EH (cell line): Measurements from ENCODE around the gene CYP4Z1.
"Not testable (repeated sequence)": the region's sequence is repeated elsewhere in the genome, so short reads cannot be mapped to it uniquely, and the experiment has no call there.

Experiments
- DNase-seq: peaks from one replicate; pipeline ENCODE4 v3.0.0-alpha.2; 2015; ENCODE audit warnings: low read depth

CYP4Z1 gene

GRCh38 chr1:47067097-47067594, at the start of gene CYP4Z1:
TSS of gene CYP4Z1 (plus strand) at chr1:47067231. CDS start at chr1:47067491, 260 bp downstream.
- DNase-seq = no peak

GRCh38 chr1:47021070-47021469, 46.0 kb upstream of the CYP4Z1 start:
- DNase-seq = no peak

DNA sequence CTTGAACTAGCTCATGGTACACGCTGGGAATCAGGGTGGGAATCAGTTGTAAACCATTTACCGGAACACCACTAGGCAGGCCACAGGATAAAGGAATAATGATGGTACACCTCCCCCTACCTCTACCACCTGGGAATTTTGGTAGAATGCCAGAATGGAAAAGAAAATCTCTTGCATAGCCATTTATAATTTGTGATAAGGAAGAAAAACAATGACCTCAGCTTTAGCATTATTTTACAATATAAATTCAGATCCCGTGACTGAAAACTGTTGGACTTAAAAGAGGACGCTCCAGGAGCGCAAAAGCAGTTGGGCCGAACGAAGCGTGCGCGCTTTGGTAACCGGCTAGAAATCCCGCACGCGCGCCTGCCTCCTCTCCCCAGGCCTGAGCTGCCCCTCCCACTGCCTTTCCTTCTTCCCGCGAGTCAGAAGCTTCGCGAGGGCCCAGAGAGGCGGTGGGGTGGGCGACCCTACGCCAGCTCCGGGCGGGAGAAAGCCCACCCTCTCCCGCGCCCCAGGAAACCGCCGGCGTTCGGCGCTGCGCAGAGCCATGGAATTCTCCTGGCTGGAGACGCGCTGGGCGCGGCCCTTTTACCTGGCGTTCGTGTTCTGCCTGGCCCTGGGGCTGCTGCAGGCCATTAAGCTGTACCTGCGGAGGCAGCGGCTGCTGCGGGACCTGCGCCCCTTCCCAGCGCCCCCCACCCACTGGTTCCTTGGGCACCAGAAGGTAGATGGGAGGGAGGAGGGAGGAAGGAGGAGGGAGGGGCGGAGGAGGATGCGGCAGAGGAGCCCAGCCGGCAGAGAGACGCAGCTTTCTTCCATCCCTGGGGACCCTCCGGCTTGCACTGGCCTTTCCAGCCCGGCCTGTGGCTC, 43.5 kb upstream of the CYP4Z1 start, which contains the start of gene CYP4X1:
TSS of gene CYP4X1 (plus strand) at position 402 of the 873 bp plus-strand sequence. CDS start at position 551, 149 bp downstream.
- no peak for DNase-seq

GRCh38 chr1:47024141-47024801, 42.8 kb upstream of the CYP4Z1 start:
- DNase-seq = no peak

DNA sequence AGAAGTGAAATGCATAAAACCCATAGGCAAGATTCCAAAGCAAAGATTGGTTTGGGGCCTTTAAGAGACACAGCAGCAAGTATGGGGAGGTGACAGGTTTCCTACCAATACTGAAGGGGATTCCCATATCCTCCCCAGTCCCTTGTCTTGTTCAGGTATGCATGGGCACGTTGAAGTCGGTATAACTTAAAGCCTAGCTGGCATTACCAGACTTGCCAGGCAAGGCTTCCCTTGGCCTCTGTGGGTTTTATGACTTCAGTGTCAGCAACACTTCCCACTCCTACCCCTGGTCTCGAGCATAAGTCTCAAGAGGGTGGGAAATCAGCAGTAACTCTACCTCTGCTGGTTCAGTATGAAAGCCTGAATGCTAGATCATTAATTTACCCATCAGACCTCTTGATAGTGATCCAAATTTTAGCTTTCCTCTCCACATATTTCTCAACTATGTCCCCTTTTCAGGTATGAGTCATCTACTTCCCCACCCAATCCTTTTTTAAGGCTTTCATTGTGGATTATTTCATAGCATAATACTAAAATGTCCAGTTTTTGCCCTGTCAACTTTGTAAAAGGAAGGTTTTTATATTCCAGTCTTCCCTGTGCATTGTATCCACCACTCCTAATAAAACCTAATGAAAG, 36.7 kb upstream of the CYP4Z1 start:
- DNase-seq = no peak

- DNase-seq = peak; percentile 3
These were observed 36.0 kb upstream of the CYP4Z1 start for GRCh38 chr1:47031059-47031458.

DNA sequence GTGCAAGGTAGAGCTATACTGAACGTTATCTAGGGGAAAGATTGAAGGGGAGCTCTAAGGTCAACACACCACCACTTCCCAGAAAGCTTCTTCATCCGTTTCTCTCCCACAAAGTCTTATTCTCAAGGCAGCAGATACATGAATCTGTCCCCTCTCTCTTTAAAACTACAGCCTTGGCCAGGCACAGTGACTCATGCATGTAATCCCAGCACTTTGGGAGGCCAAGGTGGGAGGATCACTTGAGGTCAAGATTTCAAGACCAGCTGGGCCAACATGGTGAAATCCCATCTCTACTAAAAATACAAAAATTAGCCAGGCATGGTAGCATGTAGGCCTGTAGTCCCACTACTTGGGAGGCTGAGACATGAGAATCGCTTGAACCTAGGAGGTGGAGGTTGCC, 35.4 kb upstream of the CYP4Z1 start:
- no peak for DNase-seq

GRCh38 chr1:47036764-47037163, 30.3 kb upstream of the CYP4Z1 start:
- no peak for DNase-seq

DNA sequence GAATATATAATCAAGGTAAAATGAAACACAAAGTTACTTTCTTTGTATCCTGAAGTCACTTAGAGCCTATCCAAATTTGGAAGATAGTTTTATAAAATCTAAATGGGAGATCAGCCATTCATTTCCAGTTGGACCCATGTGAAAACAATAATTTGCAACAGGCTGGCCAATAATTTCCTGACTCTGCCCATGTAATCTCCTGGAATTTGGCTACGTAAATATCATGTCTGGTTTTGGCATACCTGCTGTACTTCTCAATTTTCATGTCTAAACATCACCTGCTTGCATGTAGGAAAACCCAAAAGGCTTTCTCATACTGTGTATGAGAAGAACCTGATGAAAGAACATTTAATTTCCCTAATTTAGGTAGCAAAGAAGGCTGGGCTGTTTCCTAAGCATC, 7.7 kb upstream of the CYP4Z1 start:
- DNase-seq = no peak

DNA sequence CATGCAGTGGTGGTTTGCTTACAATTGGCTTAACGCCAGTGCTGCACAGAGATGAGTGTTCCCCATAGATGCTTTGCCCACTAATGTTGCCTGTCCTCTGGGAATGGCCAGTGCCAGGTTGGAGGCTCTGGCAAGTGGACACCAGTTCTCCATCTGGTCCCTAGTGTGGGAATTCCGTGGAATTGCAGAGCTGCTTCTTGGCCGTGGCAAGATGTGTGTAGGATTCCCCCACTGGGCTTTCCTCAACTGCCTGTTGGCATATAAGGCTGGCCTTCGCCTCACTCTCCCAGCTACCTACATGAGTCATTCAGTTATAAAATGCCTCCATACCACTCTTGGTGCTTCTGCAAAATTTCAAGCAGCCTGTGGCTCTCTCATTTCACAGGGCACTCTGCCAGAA, 2.0 kb downstream of the CYP4Z1 start:
- DNase-seq = not testable (repeated sequence)

GRCh38 chr1:47069509-47069908, 2.5 kb downstream of the CYP4Z1 start:
- DNase-seq = not testable (repeated sequence)

GRCh38 chr1:47089356-47089755, 22.3 kb downstream of the CYP4Z1 start:
- DNase-seq = peak; percentile 28

DNA sequence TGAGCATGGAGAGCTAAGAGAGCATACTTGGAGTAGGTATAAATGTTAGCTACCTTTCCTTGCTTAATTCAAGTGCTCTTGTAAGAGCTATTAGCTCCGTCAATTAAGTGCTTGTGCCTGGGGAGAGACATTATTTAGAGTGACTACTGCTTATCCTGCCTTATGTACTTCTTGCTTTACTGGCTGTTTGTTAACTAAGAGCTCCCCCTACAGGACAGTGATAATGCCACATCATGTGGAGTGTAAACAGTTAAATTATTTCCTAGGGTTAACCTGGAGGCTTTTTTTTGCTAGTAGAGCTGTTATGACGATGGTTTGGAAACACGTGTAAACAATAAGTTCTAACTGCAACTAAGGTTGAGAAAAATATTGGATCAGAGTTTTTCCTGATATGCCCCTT, 24.4 kb downstream of the CYP4Z1 start:
- not testable (repeated sequence) for DNase-seq

DNA sequence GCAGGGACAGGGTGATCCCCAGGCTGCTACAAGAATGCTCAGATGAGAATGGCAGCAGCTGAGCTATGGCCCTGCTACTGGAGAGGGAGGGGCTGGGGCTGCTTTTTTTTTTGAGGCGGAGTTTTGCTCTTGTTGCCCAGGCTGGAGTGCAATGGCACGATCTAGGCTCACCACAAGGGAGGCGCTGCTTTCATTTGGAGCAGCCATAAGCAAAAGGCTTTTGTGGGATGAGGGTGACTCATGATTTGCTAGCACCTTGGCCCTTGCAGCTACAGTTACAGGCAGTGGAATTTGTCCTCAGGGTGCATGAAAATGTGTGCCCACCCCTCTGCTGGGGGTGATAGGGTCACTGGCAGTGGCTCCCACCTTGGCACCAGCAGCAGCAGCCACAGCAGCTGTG, 37.8 kb downstream of the CYP4Z1 start:
- no peak for DNase-seq

DNA sequence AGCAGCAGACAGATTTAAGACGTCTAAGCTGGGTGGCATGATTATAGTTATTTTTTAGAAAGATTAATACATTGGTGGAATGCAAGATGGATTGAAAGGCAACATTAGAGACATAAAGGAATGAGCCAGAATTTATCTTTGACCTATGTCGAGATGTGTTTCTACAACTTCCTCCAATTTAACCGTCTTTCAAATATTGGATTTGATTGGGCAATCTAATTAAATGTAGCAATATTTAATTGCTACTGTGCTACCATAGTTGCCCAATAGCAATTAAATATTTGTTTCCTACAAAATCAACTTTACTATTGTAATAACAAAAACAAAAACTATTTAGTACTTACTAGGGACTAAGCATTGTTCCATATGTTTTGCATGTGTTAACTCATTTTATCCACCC, 39.8 kb downstream of the CYP4Z1 start:
- no peak for DNase-seq

- DNase-seq = peak; percentile 48
These were observed 41.0 kb downstream of the CYP4Z1 start for GRCh38 chr1:47107851-47108574.

- DNase-seq = peak; percentile 31
These were observed 42.5 kb downstream of the CYP4Z1 start for GRCh38 chr1:47109482-47109881.

GRCh38 chr1:47113178-47113577, 46.1 kb downstream of the CYP4Z1 start:
- DNase-seq = no peak

DNA sequence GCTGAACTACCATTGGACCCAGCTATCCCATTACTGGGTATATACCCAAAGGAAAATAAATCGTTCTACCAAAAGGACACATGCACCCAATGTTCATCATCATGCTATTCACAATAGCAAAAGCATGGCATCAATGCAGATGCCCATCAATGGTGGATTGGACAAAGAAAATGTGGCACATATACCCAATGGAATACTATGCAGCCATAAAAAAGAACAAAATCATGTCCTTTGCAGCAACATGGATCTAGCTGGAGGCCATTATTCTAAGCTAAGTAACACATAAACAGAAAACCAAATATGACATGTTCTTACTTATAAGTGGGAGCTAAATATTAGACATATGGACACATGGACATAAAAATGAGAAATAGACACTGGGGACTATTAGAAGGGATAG, 54.0 kb downstream of the CYP4Z1 start:
- DNase-seq = not testable (repeated sequence)

GRCh38 chr1:47124834-47125233, 57.8 kb downstream of the CYP4Z1 start:
- not testable (repeated sequence) for DNase-seq

- DNase-seq = not testable (repeated sequence)
These were observed 60.0 kb downstream of the CYP4Z1 start for GRCh38 chr1:47126997-47127396.

DNA sequence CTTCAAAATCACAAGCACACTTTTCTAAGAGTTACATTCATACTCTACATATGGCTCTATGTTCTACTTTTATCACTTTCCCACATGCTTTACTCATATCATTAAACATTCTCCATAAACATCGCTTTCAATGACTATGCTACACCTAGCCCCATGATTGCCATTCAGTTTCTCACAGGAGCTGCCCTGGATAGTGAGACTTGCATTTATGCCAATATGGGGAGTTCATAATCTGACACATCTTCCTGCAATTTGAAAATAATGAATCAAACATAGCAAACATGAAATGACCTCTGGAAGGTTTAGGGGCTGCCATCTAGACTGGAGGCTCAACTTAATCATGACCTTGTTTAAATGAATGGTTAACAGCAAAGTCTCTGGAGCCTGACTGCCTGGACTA, 61.2 kb downstream of the CYP4Z1 start:
- no peak for DNase-seq
